ENCODE measurements around the gene MYL3. TPM values are rescaled to one million over a fixed set of nuclear protein-coding genes. Genes with fewer than 3 reads are reported as not detected.
A peak's percentile ranks its signal among the peaks of the same experiment; 100 is the strongest.

MYL3 gene
- polyA plus RNA-seq, 1 donor = 6.7 TPM

GRCh38 chr3:46893146-46893748 is 30.0 kb upstream of the MYL3 start:
- Histone ChIP-seq H3K4me3 (ENCODE audit: low read length) (no peak overlapping the region), H3K36me3 (ENCODE audit: control insufficient read depth, insufficient read depth, low read length) (no peaks in the 10 kb centered on the region), H3K27ac (ENCODE audit: low read length) (no peak overlapping the region), H3K4me1 (ENCODE audit: control insufficient read depth, insufficient read depth, low read length) (peaks cover 27% of the 10 kb centered on the region), H3K9me3 (ENCODE audit: control insufficient read depth, low read depth, low read length) (peaks cover 3% of the 10 kb centered on the region), H3K27me3 (ENCODE audit: control insufficient read depth, insufficient read depth, low read length) (peaks cover 23% of the 10 kb centered on the region)
- no peak for DNase-seq
- no CpG with 5 or more reads among the region's 6 CpGs for WGBS (ENCODE audit: insufficient coverage, low lambda C conversion rate)

GRCh38 chr3:46892285-46893145 is 29.3 kb upstream of the MYL3 start:
- Histone ChIP-seq H3K9me3 (ENCODE audit: control insufficient read depth, low read depth, low read length) (peaks cover 3% of the 10 kb centered on the region), H3K4me1 (ENCODE audit: control insufficient read depth, insufficient read depth, low read length) (peaks cover 25% of the 10 kb centered on the region), H3K27ac (ENCODE audit: low read length) (no peak overlapping the region), H3K36me3 (ENCODE audit: control insufficient read depth, insufficient read depth, low read length) (no peaks in the 10 kb centered on the region), H3K27me3 (ENCODE audit: control insufficient read depth, insufficient read depth, low read length) (peaks cover 16% of the 10 kb centered on the region), H3K4me3 (ENCODE audit: low read length) (peak overlapping the region; percentile 17)
- no CpG with 5 or more reads among the region's 58 CpGs for WGBS (ENCODE audit: insufficient coverage, low lambda C conversion rate)
- DNase-seq = peak; percentile 58 to 78

- Histone ChIP-seq H3K9me3 (ENCODE audit: control insufficient read depth, low read depth, low read length) (peaks cover 3% of the 10 kb centered on the region), H3K4me3 (ENCODE audit: low read length) (no peak overlapping the region), H3K4me1 (ENCODE audit: control insufficient read depth, insufficient read depth, low read length) (peaks cover 25% of the 10 kb centered on the region), H3K27ac (ENCODE audit: low read length) (no peak overlapping the region), H3K27me3 (ENCODE audit: control insufficient read depth, insufficient read depth, low read length) (peaks cover 14% of the 10 kb centered on the region), H3K36me3 (ENCODE audit: control insufficient read depth, insufficient read depth, low read length) (no peaks in the 10 kb centered on the region)
- WGBS (ENCODE audit: insufficient coverage, low lambda C conversion rate) = no CpG with 5 or more reads among the region's 3 CpGs
- no peak for DNase-seq
Measured at GRCh38 chr3:46891132-46891531, 27.9 kb upstream of the MYL3 start.

- Histone ChIP-seq H3K9me3 (ENCODE audit: control insufficient read depth, low read depth, low read length) (peaks cover 3% of the 10 kb centered on the region), H3K4me1 (ENCODE audit: control insufficient read depth, insufficient read depth, low read length) (peaks cover 25% of the 10 kb centered on the region), H3K4me3 (ENCODE audit: low read length) (no peak overlapping the region), H3K27ac (ENCODE audit: low read length) (no peak overlapping the region), H3K36me3 (ENCODE audit: control insufficient read depth, insufficient read depth, low read length) (peaks cover 2% of the 10 kb centered on the region), H3K27me3 (ENCODE audit: control insufficient read depth, insufficient read depth, low read length) (peaks cover 18% of the 10 kb centered on the region)
- no peak for DNase-seq
- WGBS (ENCODE audit: insufficient coverage, low lambda C conversion rate) = no CpG with 5 or more reads among the region's 1 CpG
Measured at GRCh38 chr3:46890132-46890531, 26.9 kb upstream of the MYL3 start.

GRCh38 chr3:46889381-46890110 is 26.3 kb upstream of the MYL3 start:
- Histone ChIP-seq H3K27me3 (ENCODE audit: control insufficient read depth, insufficient read depth, low read length) (peaks cover 23% of the 10 kb centered on the region), H3K4me1 (ENCODE audit: control insufficient read depth, insufficient read depth, low read length) (peaks cover 25% of the 10 kb centered on the region), H3K4me3 (ENCODE audit: low read length) (no peak overlapping the region), H3K9me3 (ENCODE audit: control insufficient read depth, low read depth, low read length) (peaks cover 3% of the 10 kb centered on the region), H3K27ac (ENCODE audit: low read length) (no peak overlapping the region), H3K36me3 (ENCODE audit: control insufficient read depth, insufficient read depth, low read length) (peaks cover 2% of the 10 kb centered on the region)
- WGBS (ENCODE audit: insufficient coverage, low lambda C conversion rate) = no CpG with 5 or more reads among the region's 6 CpGs
- peak in 1 of 2 donors; percentile 26 for DNase-seq

GRCh38 chr3:46888705-46889104 is 25.5 kb upstream of the MYL3 start:
- no peak overlapping the region for H3K27ac ChIP-seq (ENCODE audit: low read length)
- WGBS (ENCODE audit: insufficient coverage, low lambda C conversion rate) = no CpG with 5 or more reads among the region's 13 CpGs
- no peak for DNase-seq

GRCh38 chr3:46887980-46888494 is 24.8 kb upstream of the MYL3 start:
- H3K27me3 ChIP-seq (ENCODE audit: control insufficient read depth, insufficient read depth, low read length) = peaks cover 32% of the 10 kb centered on the region
- H3K36me3 ChIP-seq (ENCODE audit: control insufficient read depth, insufficient read depth, low read length) = peaks cover 2% of the 10 kb centered on the region
- no peak overlapping the region for H3K4me3 ChIP-seq (ENCODE audit: low read length)
- no CpG with 5 or more reads among the region's 7 CpGs for WGBS (ENCODE audit: insufficient coverage, low lambda C conversion rate)
- no peak overlapping the region for H3K27ac ChIP-seq (ENCODE audit: low read length)
- DNase-seq = no peak
- peaks cover 28% of the 10 kb centered on the region for H3K4me1 ChIP-seq (ENCODE audit: control insufficient read depth, insufficient read depth, low read length)
- H3K9me3 ChIP-seq (ENCODE audit: control insufficient read depth, low read depth, low read length) = peaks cover 3% of the 10 kb centered on the region

More at GRCh38 chr3:46888705-46889104, 25.5 kb upstream of the MYL3 start:
- H3K4me1 ChIP-seq (ENCODE audit: control insufficient read depth, insufficient read depth, low read length) = peaks cover 27% of the 10 kb centered on the region
- H3K9me3 ChIP-seq (ENCODE audit: control insufficient read depth, low read depth, low read length) = peaks cover 3% of the 10 kb centered on the region
- H3K36me3 ChIP-seq (ENCODE audit: control insufficient read depth, insufficient read depth, low read length) = peaks cover 2% of the 10 kb centered on the region
- H3K27me3 ChIP-seq (ENCODE audit: control insufficient read depth, insufficient read depth, low read length) = peaks cover 31% of the 10 kb centered on the region
- H3K4me3 ChIP-seq (ENCODE audit: low read length) = no peak overlapping the region

GRCh38 chr3:46885612-46886011 is 22.4 kb upstream of the MYL3 start:
- Histone ChIP-seq H3K36me3 (ENCODE audit: control insufficient read depth, insufficient read depth, low read length) (peaks cover 2% of the 10 kb centered on the region), H3K27ac (ENCODE audit: low read length) (no peak overlapping the region), H3K9me3 (ENCODE audit: control insufficient read depth, low read depth, low read length) (no peaks in the 10 kb centered on the region), H3K27me3 (ENCODE audit: control insufficient read depth, insufficient read depth, low read length) (peaks cover 40% of the 10 kb centered on the region), H3K4me1 (ENCODE audit: control insufficient read depth, insufficient read depth, low read length) (peaks cover 20% of the 10 kb centered on the region), H3K4me3 (ENCODE audit: low read length) (no peak overlapping the region)
- no peak for DNase-seq
- no CpG with 5 or more reads among the region's 3 CpGs for WGBS (ENCODE audit: insufficient coverage, low lambda C conversion rate)

GRCh38 chr3:46884929-46885328 is 21.7 kb upstream of the MYL3 start:
- no CpG with 5 or more reads among the region's 7 CpGs for WGBS (ENCODE audit: insufficient coverage, low lambda C conversion rate)

GRCh38 chr3:46884427-46884826 is 21.2 kb upstream of the MYL3 start:
- no peak for DNase-seq
- peaks cover 20% of the 10 kb centered on the region for H3K4me1 ChIP-seq (ENCODE audit: control insufficient read depth, insufficient read depth, low read length)
- H3K27ac ChIP-seq (ENCODE audit: low read length) = no peak overlapping the region
- WGBS (ENCODE audit: insufficient coverage, low lambda C conversion rate) = no CpG with 5 or more reads among the region's 5 CpGs
- no peaks in the 10 kb centered on the region for H3K9me3 ChIP-seq (ENCODE audit: control insufficient read depth, low read depth, low read length)
- H3K4me3 ChIP-seq (ENCODE audit: low read length) = no peak overlapping the region
- peaks cover 40% of the 10 kb centered on the region for H3K27me3 ChIP-seq (ENCODE audit: control insufficient read depth, insufficient read depth, low read length)
- H3K36me3 ChIP-seq (ENCODE audit: control insufficient read depth, insufficient read depth, low read length) = peaks cover 2% of the 10 kb centered on the region

More at GRCh38 chr3:46884929-46885328, 21.7 kb upstream of the MYL3 start:
- no peak overlapping the region for H3K27ac ChIP-seq (ENCODE audit: low read length)
- H3K4me1 ChIP-seq (ENCODE audit: control insufficient read depth, insufficient read depth, low read length) = peaks cover 21% of the 10 kb centered on the region
- DNase-seq = no peak
- H3K36me3 ChIP-seq (ENCODE audit: control insufficient read depth, insufficient read depth, low read length) = peaks cover 2% of the 10 kb centered on the region
- H3K4me3 ChIP-seq (ENCODE audit: low read length) = no peak overlapping the region
- H3K27me3 ChIP-seq (ENCODE audit: control insufficient read depth, insufficient read depth, low read length) = peaks cover 40% of the 10 kb centered on the region
- H3K9me3 ChIP-seq (ENCODE audit: control insufficient read depth, low read depth, low read length) = no peaks in the 10 kb centered on the region

Measured in large intestine (tissue), 3 donors.